Cardiac fibroblast (primary cell): ENCODE measurements around the gene PCDHA8.
"Not testable (repeated sequence)": the region's sequence is repeated elsewhere in the genome, so short reads cannot be mapped to it uniquely, and the experiment has no call there.

Source experiments
- DNase-seq, 2 donors: peaks; one replicate each; pipeline versions ENCODE4 v3.0.0 to v3.0.0-alpha.2; 2010; ENCODE audit warnings: low read depth in 2 of 2
- H3K4me3 ChIP-seq, 2 donors: replicated peaks in 1 of 2; 1 replicate in 1 of 2; 2 replicates in 1 of 2; pipeline ENCODE4 v1.5.1; 2011; ENCODE audit warnings: low read depth in 2 of 2, low read length in 2 of 2, mild to moderate bottlenecking in 2 of 2, moderate library complexity in 1 of 2
- CTCF ChIP-seq: IDR thresholded peaks from one replicate; pipeline ENCODE4 v1.5.1; 2011; ENCODE audit warnings: low read depth, mild to moderate bottlenecking, low read length, inconsistent platforms

PCDHA8 gene

GRCh38 chr5:140835622-140836510, 5.1 kb upstream of the PCDHA8 start:
- no peak for DNase-seq
- no peak for TF ChIP-seq CTCF
- no peak overlapping the region for H3K4me3 ChIP-seq

- TF ChIP-seq CTCF, result no peak
- DNase-seq, result no peak
- no peak overlapping the region for H3K4me3 ChIP-seq
Observed at GRCh38 chr5:140842798-140843733, 2.1 kb downstream of the PCDHA8 start.

GRCh38 chr5:140848139-140849102, 7.4 kb downstream of the PCDHA8 start, which contains the start of gene PCDHA9:
PCDHA9 (plus strand) TSS chr5:140848382; CDS start chr5:140848496, 114 bp downstream.
- peak in 1 of 2 donors; percentile 1 for DNase-seq
- H3K4me3 ChIP-seq, result not testable (repeated sequence)

GRCh38 chr5:140849831-140850634, 9.0 kb downstream of the PCDHA8 start:
- H3K4me3 ChIP-seq, DNase-seq: not testable (repeated sequence)

GRCh38 chr5:140855772-140856674, 15.0 kb downstream of the PCDHA8 start, which contains the start of gene PCDHA10:
PCDHA10 (plus strand) TSS chr5:140855897; CDS start chr5:140856049, 152 bp downstream.
- peak; percentile 2 for TF ChIP-seq CTCF
- no peak within 1 kb of the TSS for H3K4me3 ChIP-seq
- DNase-seq, result peak in 1 of 2 donors; percentile 35

- DNase-seq, result no peak
- no peak for TF ChIP-seq CTCF
- no peak overlapping the region for H3K4me3 ChIP-seq
Observed at GRCh38 chr5:140857177-140857986, 16.4 kb downstream of the PCDHA8 start.
